MCF 10A (cell line): Measurements from ENCODE around the gene CCPG1. TPM values are rescaled to one million over a fixed set of nuclear protein-coding genes. Genes with fewer than 3 reads are reported as not detected.

Experiments used
- BruUV-seq: library from RNA; stranded (reverse); fragments of 400-500 nt; replicated peaks from 2 replicates; lab custom pipeline; 2021; lab: Mats Ljungman, UMichigan
- CTCF ChIA-PET: fragments of 300-600 bp; sonication (Branson Sonifier 250); formaldehyde crosslinking; extraction: SDS; loops from one replicate; lab custom pipeline; 2021; ENCODE audit warnings: antibody characterized with exemption, inconsistent platforms; lab: Yijun Ruan, JAX
- POLR2A ChIA-PET: fragments of 300-600, 350-650 bp; sonication (Branson Sonifier 250); formaldehyde crosslinking; extraction: SDS; loops from one replicate; lab custom pipeline; 2020; ENCODE audit warnings: antibody characterized with exemption, inconsistent platforms; lab: Yijun Ruan, JAX
- DNase-seq: peaks from one replicate; pipeline ENCODE4 v3.0.0-alpha.2; 2018; ENCODE audit not compliant: unreplicated experiment
- H3K27ac Mint-ChIP-seq: one replicate; pipeline ENCODE4 v1.8.0; 2022; ENCODE audit warnings: mild to moderate bottlenecking, low read depth, mixed read lengths; ENCODE audit not compliant: unreplicated experiment
- H3K27me3 Mint-ChIP-seq: one replicate; pipeline ENCODE4 v1.8.0; 2022; ENCODE audit warnings: mixed read lengths; ENCODE audit not compliant: insufficient read depth, unreplicated experiment
- H3K36me3 Mint-ChIP-seq: one replicate; pipeline ENCODE4 v1.8.0; 2022; ENCODE audit warnings: mild to moderate bottlenecking, moderate library complexity, mixed read lengths; ENCODE audit not compliant: insufficient read depth, unreplicated experiment
- H3K4me1 Mint-ChIP-seq: one replicate; pipeline ENCODE4 v1.8.0; 2022; ENCODE audit warnings: mixed read lengths; ENCODE audit not compliant: insufficient read depth, unreplicated experiment
- H3K4me3 Mint-ChIP-seq: one replicate; pipeline ENCODE4 v1.8.0; 2022; ENCODE audit warnings: mild to moderate bottlenecking, moderate library complexity, mixed read lengths; ENCODE audit not compliant: unreplicated experiment
- H3K9me3 Mint-ChIP-seq: one replicate; pipeline ENCODE4 v1.8.0; 2022; ENCODE audit warnings: mixed read lengths; ENCODE audit not compliant: unreplicated experiment
- CTCF ChIP-seq: fragments of 200-600 bp; IDR thresholded peaks from one replicate; pipeline ENCODE4 v1.8.0; 2022; ENCODE audit warnings: antibody characterized with exemption, mild to moderate bottlenecking; ENCODE audit not compliant: unreplicated experiment
- intact Hi-C: fragments of 100-400 bp; cut with micrococcal nuclease; formaldehyde crosslinking; loops from 2 replicates; pipeline ENCODE4 v1.14.1; 2022
- total RNA-seq: library from RNA; stranded (reverse); gene quantifications from 2 replicates; pipeline ENCODE4 v1.2.3, GENCODE V29; 2022

CCPG1 gene
- total RNA-seq, 1 experiment from 2014 or later, result 30.4 TPM

GRCh38 chr15:55334997-55335396 lies 73.2 kb downstream of the CCPG1 start:
- Mint-ChIP-seq H3K27ac (no peak overlapping the region), H3K4me1 (no peaks in the 10 kb centered on the region), H3K27me3 (no peaks in the 10 kb centered on the region), H3K4me3 (no peak overlapping the region), H3K36me3 (peaks cover 28% of the 10 kb centered on the region), H3K9me3 (no peaks in the 10 kb centered on the region)
- intact Hi-C loops, result no loop called here
- DNase-seq, result peak; percentile 40
- BruUV-seq, result no TSS peak
- TF ChIP-seq CTCF, result no peak
- POLR2A ChIA-PET, result no interaction called here
- CTCF ChIA-PET, result no interaction called here

GRCh38 chr15:55334371-55334770 lies 73.8 kb downstream of the CCPG1 start:
- no peaks in the 10 kb centered on the region for H3K9me3 Mint-ChIP-seq
- no TSS peak for BruUV-seq
- intact Hi-C loops, result no loop called here
- CTCF ChIA-PET, result no interaction called here
- H3K4me1 Mint-ChIP-seq, result no peaks in the 10 kb centered on the region
- H3K27ac Mint-ChIP-seq, result no peak overlapping the region
- peaks cover 27% of the 10 kb centered on the region for H3K36me3 Mint-ChIP-seq
- H3K4me3 Mint-ChIP-seq, result no peak overlapping the region
- no peak for DNase-seq
- POLR2A ChIA-PET, result no interaction called here
- TF ChIP-seq CTCF, result no peak
- no peaks in the 10 kb centered on the region for H3K27me3 Mint-ChIP-seq

- ChIA-PET CTCF (interaction anchor here (0.8 to 1.1 kb wide), 2 partner anchors 106 to 109 kb away, joined by 3 read pairs; no protein-coding TSS in a partner anchor), POLR2A (no interaction called here)
- H3K4me3 Mint-ChIP-seq, result no peak overlapping the region
Measured at GRCh38 chr15:55327387-55327786, 80.8 kb downstream of the CCPG1 start.

GRCh38 chr15:55322467-55322866 lies 85.7 kb downstream of the CCPG1 start:
- CTCF ChIA-PET, result interaction anchor here (0.7 kb wide), 1 partner anchor 85 kb away, joined by 5 read pairs; the partner anchor contains the start of genes CCPG1 and PIERCE2

More at GRCh38 chr15:55327387-55327786, 80.8 kb downstream of the CCPG1 start:
- Mint-ChIP-seq H3K27ac (no peak overlapping the region), H3K36me3 (peaks cover 39% of the 10 kb centered on the region), H3K4me1 (no peaks in the 10 kb centered on the region), H3K9me3 (no peaks in the 10 kb centered on the region), H3K27me3 (no peaks in the 10 kb centered on the region)
- no peak for TF ChIP-seq CTCF
- no peak for DNase-seq
- BruUV-seq, result no TSS peak
- intact Hi-C loops, result no loop called here

More at GRCh38 chr15:55322467-55322866, 85.7 kb downstream of the CCPG1 start:
- Mint-ChIP-seq H3K27me3 (no peaks in the 10 kb centered on the region), H3K9me3 (no peaks in the 10 kb centered on the region), H3K27ac (no peak overlapping the region), H3K4me1 (peaks cover 3% of the 10 kb centered on the region), H3K36me3 (peaks cover 23% of the 10 kb centered on the region), H3K4me3 (no peak overlapping the region)
- BruUV-seq, result no TSS peak
- intact Hi-C loops, result no loop called here
- no peak for DNase-seq
- POLR2A ChIA-PET, result no interaction called here
- no peak for TF ChIP-seq CTCF
